Measurements from ENCODE around the gene WWP2. TPM values are rescaled to one million over a fixed set of nuclear protein-coding genes. Genes with fewer than 3 reads are reported as not detected.

Gene WWP2
- total and polyA plus RNA-seq, 7 donors: 11.4 to 59.0 (median 23.9) TPM

DNA sequence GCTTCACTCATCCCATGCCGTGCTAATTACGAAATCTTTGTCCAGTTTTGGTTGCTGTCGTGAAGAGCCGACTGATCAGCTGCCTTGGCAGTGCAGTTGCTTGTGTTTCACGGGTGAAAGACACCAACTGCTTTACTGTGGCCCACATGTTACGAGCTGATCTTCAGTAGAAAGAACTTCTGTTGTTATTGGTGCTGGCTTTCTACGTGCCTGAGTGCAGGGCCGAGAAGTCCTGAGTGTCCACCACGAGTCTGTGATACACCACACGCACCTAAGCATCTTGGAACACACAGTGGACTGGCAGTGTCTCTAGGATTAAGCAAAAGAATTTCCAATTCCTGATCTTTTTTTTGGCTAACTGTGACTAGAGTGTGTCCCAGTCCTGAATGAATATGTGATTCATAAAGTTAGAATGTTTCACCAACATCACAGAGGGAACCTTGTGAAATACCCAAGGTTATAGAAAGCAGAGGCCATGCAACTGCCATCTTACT lies 118.6 kb downstream of the WWP2 start:
- TF ChIP-seq, protein P1, sequence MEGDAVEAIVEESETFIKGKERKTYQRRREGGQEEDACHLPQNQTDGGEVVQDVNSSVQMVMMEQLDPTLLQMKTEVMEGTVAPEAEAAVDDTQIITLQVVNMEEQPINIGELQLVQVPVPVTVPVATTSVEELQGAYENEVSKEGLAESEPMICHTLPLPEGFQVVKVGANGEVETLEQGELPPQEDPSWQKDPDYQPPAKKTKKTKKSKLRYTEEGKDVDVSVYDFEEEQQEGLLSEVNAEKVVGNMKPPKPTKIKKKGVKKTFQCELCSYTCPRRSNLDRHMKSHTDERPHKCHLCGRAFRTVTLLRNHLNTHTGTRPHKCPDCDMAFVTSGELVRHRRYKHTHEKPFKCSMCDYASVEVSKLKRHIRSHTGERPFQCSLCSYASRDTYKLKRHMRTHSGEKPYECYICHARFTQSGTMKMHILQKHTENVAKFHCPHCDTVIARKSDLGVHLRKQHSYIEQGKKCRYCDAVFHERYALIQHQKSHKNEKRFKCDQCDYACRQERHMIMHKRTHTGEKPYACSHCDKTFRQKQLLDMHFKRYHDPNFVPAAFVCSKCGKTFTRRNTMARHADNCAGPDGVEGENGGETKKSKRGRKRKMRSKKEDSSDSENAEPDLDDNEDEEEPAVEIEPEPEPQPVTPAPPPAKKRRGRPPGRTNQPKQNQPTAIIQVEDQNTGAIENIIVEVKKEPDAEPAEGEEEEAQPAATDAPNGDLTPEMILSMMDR (IDR thresholded peaks at IDR 0.05): no peak
- TF ChIP-seq POLR2AphosphoS5 (IDR thresholded peaks at IDR 0.05): no peak
- TF ChIP-seq EP300 (IDR thresholded peaks at IDR 0.05): no peak
- TF ChIP-seq POLR2A (IDR thresholded peaks at IDR 0.05): no peak
- Histone ChIP-seq H3K27me3 (no peaks in the 10 kb centered on the region), H3K36me3 (peaks cover 0 to 24% (median 11%) of the 10 kb centered on the region in 4 donors), H3K4me3 (no peak overlapping the region), H3K4me1 (no peaks in the 10 kb centered on the region), H3K9me3 (peaks cover 0 to 5% (median under 1%) of the 10 kb centered on the region in 4 donors), H3K27ac (no peak overlapping the region)
- WGBS, 2 donors: 95 to 96% methylated on average over 10 of the region's 10 CpGs
- no peak for DNase-seq
- intact Hi-C loops (cut with DNase I): no loop called here

DNA sequence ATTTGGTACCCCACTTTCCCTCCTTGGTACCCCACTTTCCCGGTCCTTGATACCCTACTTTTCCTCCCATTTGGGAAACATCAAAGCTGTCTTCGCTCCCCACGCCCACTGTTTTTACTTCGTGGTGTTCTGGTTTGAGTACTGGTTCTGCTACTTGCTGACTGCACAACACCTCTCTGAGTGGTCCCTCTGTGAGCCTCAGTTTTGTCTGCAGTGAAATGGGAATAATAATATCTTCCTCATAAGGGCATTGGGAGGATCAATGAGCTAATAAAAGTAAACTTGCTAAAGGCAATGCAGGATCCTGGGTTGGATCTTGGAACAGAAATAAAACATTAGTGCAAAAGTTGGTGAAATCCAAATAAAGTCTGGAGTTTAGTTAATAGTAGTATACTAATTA lies 119.0 kb downstream of the WWP2 start:
- TF ChIP-seq POLR2AphosphoS5 (IDR thresholded peaks at IDR 0.05) (no peak), EP300 (IDR thresholded peaks at IDR 0.05) (no peak), POLR2A (IDR thresholded peaks at IDR 0.05) (no peak)
- TF ChIP-seq, protein P1 (IDR thresholded peaks at IDR 0.05): no peak
- intact Hi-C loops (cut with DNase I): no loop called here
- H3K27ac ChIP-seq: no peak overlapping the region
- no peaks in the 10 kb centered on the region for H3K4me1 ChIP-seq
- WGBS, 2 donors: 97% methylated on average over 4 of the region's 4 CpGs
- H3K36me3 ChIP-seq: peaks cover 0 to 19% (median 9%) of the 10 kb centered on the region in 4 donors
- no peak for DNase-seq
- no peaks in the 10 kb centered on the region for H3K27me3 ChIP-seq
- H3K9me3 ChIP-seq: peaks cover 0 to 5% (median under 1%) of the 10 kb centered on the region in 4 donors
- no peak overlapping the region for H3K4me3 ChIP-seq

DNA sequence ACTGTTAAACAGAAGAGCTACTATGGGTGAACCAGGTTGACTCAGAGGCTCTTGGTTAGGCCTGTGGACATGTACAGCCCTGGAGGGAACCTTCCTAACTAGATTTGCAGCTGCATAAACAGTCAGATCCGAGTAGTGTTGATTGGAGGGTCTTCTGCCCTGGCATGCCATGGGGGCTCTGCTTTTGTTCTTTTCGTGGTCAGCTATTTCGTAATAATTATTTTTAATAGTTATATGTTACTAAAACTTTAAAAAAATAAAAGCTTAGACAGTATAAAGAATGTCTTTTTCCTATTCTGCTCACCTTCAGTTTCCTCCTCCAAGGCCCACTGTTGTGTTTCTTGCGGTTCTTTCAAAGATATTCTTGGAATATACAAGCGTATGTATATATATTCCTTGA lies 121.6 kb downstream of the WWP2 start:
- no peaks in the 10 kb centered on the region for H3K4me1 ChIP-seq
- peaks cover 0 to 2% (median under 1%) of the 10 kb centered on the region in 4 donors for H3K36me3 ChIP-seq
- no peaks in the 10 kb centered on the region for H3K27me3 ChIP-seq
- TF ChIP-seq POLR2AphosphoS5 (IDR thresholded peaks at IDR 0.05) (no peak), EP300 (IDR thresholded peaks at IDR 0.05) (no peak), POLR2A (IDR thresholded peaks at IDR 0.05) (no peak)
- TF ChIP-seq, protein P1 (IDR thresholded peaks at IDR 0.05): no peak
- no peak overlapping the region for H3K27ac ChIP-seq
- 96 to 97% methylated on average over 5 of the region's 5 CpGs for WGBS, 2 donors
- no peaks in the 10 kb centered on the region for H3K9me3 ChIP-seq
- intact Hi-C loops (cut with DNase I): no loop called here
- DNase-seq: no peak
- no peak overlapping the region for H3K4me3 ChIP-seq

DNA sequence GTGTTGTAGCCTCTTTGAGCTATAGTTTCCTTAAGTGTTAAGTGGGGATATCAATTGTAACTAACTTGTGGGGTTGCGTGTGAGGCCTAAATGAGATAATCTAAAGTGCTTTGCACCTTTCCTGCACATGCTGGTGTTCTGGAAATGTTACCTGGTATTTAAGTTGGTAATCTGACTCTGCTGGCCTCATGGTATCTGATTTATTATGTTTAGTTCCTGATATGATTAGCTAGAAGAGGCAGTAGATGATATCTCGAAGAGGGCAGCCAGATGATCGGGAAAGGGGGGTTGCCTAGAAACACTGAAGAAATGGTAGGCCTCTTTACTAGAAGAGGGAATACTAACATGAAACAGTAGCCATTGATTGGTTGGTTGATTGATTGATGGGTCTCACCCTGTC lies 123.6 kb downstream of the WWP2 start:
- peaks cover 0 to 11% (median 2%) of the 10 kb centered on the region in 4 donors for H3K36me3 ChIP-seq
- H3K4me3 ChIP-seq: no peak overlapping the region
- 95% methylated on average over 3 of the region's 3 CpGs for WGBS, 2 donors
- no peaks in the 10 kb centered on the region for H3K9me3 ChIP-seq
- no peak for DNase-seq
- H3K27me3 ChIP-seq: no peaks in the 10 kb centered on the region
- no peak overlapping the region for H3K27ac ChIP-seq
- intact Hi-C loops (cut with DNase I): no loop called here
- H3K4me1 ChIP-seq: peaks cover 0 to 10% (median 9%) of the 10 kb centered on the region in 4 donors
- TF ChIP-seq, protein P1 (IDR thresholded peaks at IDR 0.05): no peak
- TF ChIP-seq POLR2AphosphoS5 (IDR thresholded peaks at IDR 0.05) (no peak), EP300 (IDR thresholded peaks at IDR 0.05) (no peak), POLR2A (IDR thresholded peaks at IDR 0.05) (no peak)

DNA sequence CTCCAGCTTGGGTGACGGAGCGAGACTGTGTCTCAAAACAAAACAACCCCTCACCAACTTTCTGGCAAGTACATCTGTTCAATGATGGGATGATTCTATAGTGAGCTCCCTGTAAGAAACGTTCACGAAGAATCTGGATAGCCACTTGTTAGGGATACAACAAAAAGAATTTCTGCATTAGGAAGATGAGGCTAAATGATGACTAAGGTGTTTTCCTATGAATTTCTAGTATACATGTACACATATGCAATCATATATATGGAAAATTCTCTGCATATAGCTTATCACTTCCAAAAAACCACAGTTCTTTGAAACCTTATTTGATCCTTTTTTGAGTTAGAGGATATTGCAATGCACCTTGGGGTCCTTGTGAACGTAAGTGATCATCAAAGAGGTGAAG lies 124.6 kb downstream of the WWP2 start:
- intact Hi-C loops (cut with DNase I): no loop called here
- 96% methylated on average over 5 of the region's 5 CpGs for WGBS, 2 donors
- no peak overlapping the region for H3K27ac ChIP-seq
- H3K4me1 ChIP-seq: peaks cover 0 to 20% (median 19%) of the 10 kb centered on the region in 4 donors
- TF ChIP-seq POLR2AphosphoS5 (IDR thresholded peaks at IDR 0.05) (no peak), POLR2A (IDR thresholded peaks at IDR 0.05) (no peak), EP300 (IDR thresholded peaks at IDR 0.05) (no peak)
- TF ChIP-seq, protein P1 (IDR thresholded peaks at IDR 0.05): no peak
- no peaks in the 10 kb centered on the region for H3K9me3 ChIP-seq
- DNase-seq: no peak
- no peak overlapping the region for H3K4me3 ChIP-seq
- H3K27me3 ChIP-seq: no peaks in the 10 kb centered on the region
- H3K36me3 ChIP-seq: peaks cover 0 to 11% (median 2%) of the 10 kb centered on the region in 4 donors

Measured in sigmoid colon (tissue), 7 donors.